SH-SY5Y (cell line): ENCODE results near the gene C1QTNF2.

ENCODE experiments used
- GATA2 ChIP-seq: IDR thresholded peaks from 2 replicates; pipeline ENCODE4 v1.6.1; 2011; ENCODE audit warnings: mild to moderate bottlenecking, low read depth, low read length
- GATA3 ChIP-seq: IDR thresholded peaks from 2 replicates; pipeline ENCODE4 v1.6.1; 2011; ENCODE audit warnings: low read depth, mild to moderate bottlenecking, low read length, moderate library complexity

DNA sequence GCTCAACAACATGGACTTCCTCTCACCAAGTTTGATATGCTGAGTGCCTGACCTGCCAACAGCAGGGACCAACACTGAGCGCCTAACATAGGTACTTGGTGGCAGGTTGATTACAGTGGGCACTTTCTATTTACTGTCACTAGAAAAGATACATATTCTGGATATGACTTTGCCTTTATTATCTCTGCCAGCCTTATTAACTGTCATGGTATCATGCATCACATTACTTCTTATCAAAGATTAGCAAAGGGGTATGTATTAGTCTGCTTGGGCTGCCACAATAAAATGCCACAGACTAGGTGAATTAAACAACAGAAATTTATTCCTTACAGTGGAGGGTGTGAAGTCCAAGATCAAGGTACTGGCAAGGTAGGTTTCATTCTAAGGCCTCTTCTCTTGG lies 14.3 kb upstream of the C1QTNF2 start:
- TF ChIP-seq GATA3 (no peak), GATA2 (no peak)
